ENCODE results near the gene CDC25A. TPM values are rescaled to one million over a fixed set of nuclear protein-coding genes. Genes with fewer than 3 reads are reported as not detected.
A peak's percentile ranks its signal among the peaks of the same experiment; 100 is the strongest.
"Not testable (repeated sequence)": the region's sequence is repeated elsewhere in the genome, so short reads cannot be mapped to it uniquely, and the experiment has no call there.

CDC25A gene
- total RNA-seq: 2.7 and 9.7 TPM in 2 replicates

- peak; percentile 94 for DNase-seq (ENCODE audit: extremely low read depth, low read depth, low spot score)
Measured at GRCh38 chr3:48188266-48189201, at the start of gene CDC25A. Gene CDC25A, minus strand, starts transcription at chr3:48188417. Its CDS starts 470 bp downstream, at chr3:48187947.

- DNase-seq (ENCODE audit: extremely low read depth, low read depth, low spot score): no peak
Measured at GRCh38 chr3:48236531-48236930, 48.3 kb upstream of the CDC25A start.

GRCh38 chr3:48233542-48233941 is 45.3 kb upstream of the CDC25A start:
- DNase-seq (ENCODE audit: extremely low read depth, low read depth, low spot score): no peak

- no peak for DNase-seq (ENCODE audit: extremely low read depth, low read depth, low spot score)
Measured at GRCh38 chr3:48232734-48233133, 44.5 kb upstream of the CDC25A start.

GRCh38 chr3:48232232-48232631 is 44.0 kb upstream of the CDC25A start:
- no peak for DNase-seq (ENCODE audit: extremely low read depth, low read depth, low spot score)

GRCh38 chr3:48226939-48227338 is 38.7 kb upstream of the CDC25A start:
- DNase-seq (ENCODE audit: extremely low read depth, low read depth, low spot score): no peak

GRCh38 chr3:48225587-48225986 is 37.4 kb upstream of the CDC25A start:
- no peak for DNase-seq (ENCODE audit: extremely low read depth, low read depth, low spot score)

GRCh38 chr3:48222616-48223513 is 34.6 kb upstream of the CDC25A start, which contains the start of gene CAMP:
Gene CAMP, plus strand, starts transcription at chr3:48223495. Its CDS starts 17 bp downstream, at chr3:48223512.
- no peak for DNase-seq (ENCODE audit: extremely low read depth, low read depth, low spot score)

- DNase-seq (ENCODE audit: extremely low read depth, low read depth, low spot score): no peak
Measured at GRCh38 chr3:48220746-48221145, 32.5 kb upstream of the CDC25A start.

GRCh38 chr3:48219543-48219942 is 31.3 kb upstream of the CDC25A start:
- no peak for DNase-seq (ENCODE audit: extremely low read depth, low read depth, low spot score)

GRCh38 chr3:48218537-48218936 is 30.3 kb upstream of the CDC25A start:
- no peak for DNase-seq (ENCODE audit: extremely low read depth, low read depth, low spot score)

- DNase-seq (ENCODE audit: extremely low read depth, low read depth, low spot score): no peak
Measured at GRCh38 chr3:48217449-48217848, 29.2 kb upstream of the CDC25A start.

- no peak for DNase-seq (ENCODE audit: extremely low read depth, low read depth, low spot score)
Measured at GRCh38 chr3:48215876-48216275, 27.7 kb upstream of the CDC25A start.

- no peak for DNase-seq (ENCODE audit: extremely low read depth, low read depth, low spot score)
Measured at GRCh38 chr3:48215466-48215865, 27.2 kb upstream of the CDC25A start.

- no peak for DNase-seq (ENCODE audit: extremely low read depth, low read depth, low spot score)
Measured at GRCh38 chr3:48215019-48215418, 26.8 kb upstream of the CDC25A start.

- no peak for DNase-seq (ENCODE audit: extremely low read depth, low read depth, low spot score)
Measured at GRCh38 chr3:48214225-48214624, 26.0 kb upstream of the CDC25A start.

GRCh38 chr3:48211776-48212175 is 23.6 kb upstream of the CDC25A start:
- not testable (repeated sequence) for DNase-seq (ENCODE audit: extremely low read depth, low read depth, low spot score)

GRCh38 chr3:48210534-48210933 is 22.3 kb upstream of the CDC25A start:
- DNase-seq (ENCODE audit: extremely low read depth, low read depth, low spot score): not testable (repeated sequence)

- no peak for DNase-seq (ENCODE audit: extremely low read depth, low read depth, low spot score)
Measured at GRCh38 chr3:48209445-48209844, 21.2 kb upstream of the CDC25A start.

- DNase-seq (ENCODE audit: extremely low read depth, low read depth, low spot score): no peak
Measured at GRCh38 chr3:48208076-48208475, 19.9 kb upstream of the CDC25A start.

GRCh38 chr3:48202632-48203031 is 14.4 kb upstream of the CDC25A start:
- DNase-seq (ENCODE audit: extremely low read depth, low read depth, low spot score): no peak

All from glomerular endothelial cell (primary cell).